ENCODE measurements around the gene EHBP1L1. TPM values are rescaled to one million over a fixed set of nuclear protein-coding genes. Genes with fewer than 3 reads are reported as not detected.

The EHBP1L1 gene
- total and polyA plus RNA-seq, 2 of the 13 experiments (the other 11 are each of a cell fraction or from before 2014, with no cell fraction given): 8.3 to 10.6 TPM

- TF ChIP-seq ZNF775 (CRISPR knock-in tag; IDR thresholded peaks at IDR 0.05; ENCODE audit: borderline replicate concordance) (no peak), ZC3H13 (CRISPR knock-in tag; IDR thresholded peaks at IDR 0.05) (no peak), ZNF768 (CRISPR knock-in tag; IDR thresholded peaks at IDR 0.05) (no peak), NFIB (CRISPR knock-in tag; IDR thresholded peaks at IDR 0.05; ENCODE audit: borderline replicate concordance) (no peak), FOXC1 (CRISPR knock-in tag; IDR thresholded peaks at IDR 0.05; ENCODE audit: borderline replicate concordance) (0 out of 2 replicates have a peak, but pooled peaks have one; percentile 71), FOXK1 (CRISPR knock-in tag; IDR thresholded peaks at IDR 0.05; ENCODE audit: borderline replicate concordance, low read depth) (no peak), ZNF207 (IDR thresholded peaks at IDR 0.05; ENCODE audit: borderline replicate concordance) (no peak), ZNF777 (CRISPR knock-in tag; IDR thresholded peaks at IDR 0.05) (peak; percentile 98), ATF5 (CRISPR knock-in tag; IDR thresholded peaks at IDR 0.05; ENCODE audit: low read depth) (no peak), LBX2 (CRISPR knock-in tag; IDR thresholded peaks at IDR 0.05; ENCODE audit: borderline replicate concordance) (no peak), ERF (CRISPR knock-in tag; IDR thresholded peaks at IDR 0.05) (no peak; the same call in 1 of the 2 replicates), ZBTB37 (CRISPR knock-in tag; IDR thresholded peaks at IDR 0.05) (no peak), GRHL1 (CRISPR knock-in tag; conservative IDR thresholded peaks at IDR 0.05) (no peak), ZNF784 (CRISPR knock-in tag; IDR thresholded peaks at IDR 0.05; ENCODE audit: borderline replicate concordance) (no peak), MAFK (conservative IDR thresholded peaks at IDR 0.05 in 1 of 2, IDR thresholded peaks at IDR 0.05 in 1 of 2; ENCODE audit: low read length in 2 of 2) (no peak), ZNF543 (CRISPR knock-in tag; IDR thresholded peaks at IDR 0.05) (peak; percentile 96), SRSF1 (optimal IDR thresholded peaks at IDR 0.05; ENCODE audit: low read depth, low read length) (no peak)
Observed at GRCh38 chr11:65575568-65576231, at the start of gene EHBP1L1 (continued).

Data from HepG2 (cell line).